SK-N-SH treated with all-trans-retinoic acid at 6 μM for 48 hours (cell line): Measurements from ENCODE around the gene LARP4.

ENCODE experiments used
- CREB5 ChIP-seq: fragments of 250-450 bp; sonication (Bioruptor Pico); IDR thresholded peaks from 2 replicates; pipeline ENCODE4 v1.5.1; 2020; ENCODE audit warnings: low read depth, mild to moderate bottlenecking, moderate library complexity
- CSRNP3 ChIP-seq: fragments of 250-450 bp; sonication (Bioruptor Pico); IDR thresholded peaks from 2 replicates; pipeline ENCODE4 v1.5.1; 2021; ENCODE audit warnings: mild to moderate bottlenecking, moderate library complexity
- ISL1 ChIP-seq: fragments of 250-450 bp; sonication (Bioruptor Pico); IDR thresholded peaks from 2 replicates; pipeline ENCODE4 v2.1.2; 2022; ENCODE audit warnings: mild to moderate bottlenecking, moderate library complexity
- OSR1 ChIP-seq: fragments of 250-450 bp; sonication (Bioruptor Pico); IDR thresholded peaks from 2 replicates; pipeline ENCODE4 v1.8.0; 2022; ENCODE audit warnings: moderate library complexity, mild to moderate bottlenecking, inconsistent platforms
- PATZ1 ChIP-seq: fragments of 250-450 bp; sonication (Bioruptor Pico); IDR thresholded peaks from 2 replicates; pipeline ENCODE4 v1.8.0; 2020; ENCODE audit warnings: mild to moderate bottlenecking, moderate library complexity, borderline replicate concordance
- PPARA ChIP-seq: fragments of 250-450 bp; sonication (Bioruptor Pico); IDR thresholded peaks from 2 replicates; pipeline ENCODE4 v1.5.0; 2020; ENCODE audit warnings: mild to moderate bottlenecking, borderline replicate concordance
- RARB ChIP-seq: fragments of 250-450 bp; sonication (Bioruptor Pico); IDR thresholded peaks from 2 replicates; pipeline ENCODE4 v1.8.0; 2021; ENCODE audit warnings: mild to moderate bottlenecking, moderate library complexity
- TCF4 ChIP-seq: fragments of 250-450 bp; sonication (Bioruptor Pico); IDR thresholded peaks from 2 replicates; pipeline ENCODE4 v1.8.0; 2021; ENCODE audit warnings: mild to moderate bottlenecking, moderate library complexity, borderline replicate concordance
- ZC3H10 ChIP-seq: fragments of 250-450 bp; sonication (Bioruptor Pico); IDR thresholded peaks from 2 replicates; pipeline ENCODE4 v1.5.1; 2021; ENCODE audit warnings: mild to moderate bottlenecking, moderate library complexity
- ZFP3 ChIP-seq: fragments of 250-450 bp; sonication (Bioruptor Pico); IDR thresholded peaks from 2 replicates; pipeline ENCODE4 v1.5.0; 2020; ENCODE audit warnings: mild to moderate bottlenecking, moderate library complexity
- ZFP30 ChIP-seq: fragments of 450-650 bp; formaldehyde crosslinking; IDR thresholded peaks from 2 replicates; pipeline ENCODE4 v1.5.0; 2022; ENCODE audit warnings: mild to moderate bottlenecking, moderate library complexity
- ZNF565 ChIP-seq: fragments of 450-650 bp; formaldehyde crosslinking; conservative IDR thresholded peaks from 2 replicates; pipeline ENCODE4 v1.5.0; 2020; ENCODE audit warnings: low read depth, mild to moderate bottlenecking, moderate library complexity
- ZNF70 ChIP-seq: fragments of 450-650 bp; formaldehyde crosslinking; IDR thresholded peaks from 2 replicates; pipeline ENCODE4 v1.5.0; 2020; ENCODE audit warnings: mild to moderate bottlenecking, moderate library complexity

GRCh38 chr12:50505675-50506530, 105.2 kb downstream of the LARP4 start:
- TF ChIP-seq ZFP30 (CRISPR knock-in tag), result no peak
- no peak for TF ChIP-seq OSR1 (CRISPR knock-in tag)
- no peak for TF ChIP-seq TCF4
- TF ChIP-seq ZC3H10 (CRISPR knock-in tag), result no peak
- TF ChIP-seq PATZ1 (CRISPR knock-in tag), result no peak
- no peak for TF ChIP-seq ZFP3
- TF ChIP-seq CSRNP3 (CRISPR knock-in tag), result no peak
- no peak for TF ChIP-seq ZNF565 (CRISPR knock-in tag)
- no peak for TF ChIP-seq PPARA
- TF ChIP-seq CREB5, result no peak
- TF ChIP-seq ISL1, result no peak
- no peak for TF ChIP-seq RARB (CRISPR knock-in tag)
- TF ChIP-seq ZNF70 (CRISPR knock-in tag), result no peak
